ENCODE measurements around the gene OVCA2. TPM values are rescaled to one million over a fixed set of nuclear protein-coding genes. Genes with fewer than 3 reads are reported as not detected.

The OVCA2 gene
- total and polyA plus RNA-seq, 4 donors = 16.1 to 30.6 (median 23.7) TPM

DNA sequence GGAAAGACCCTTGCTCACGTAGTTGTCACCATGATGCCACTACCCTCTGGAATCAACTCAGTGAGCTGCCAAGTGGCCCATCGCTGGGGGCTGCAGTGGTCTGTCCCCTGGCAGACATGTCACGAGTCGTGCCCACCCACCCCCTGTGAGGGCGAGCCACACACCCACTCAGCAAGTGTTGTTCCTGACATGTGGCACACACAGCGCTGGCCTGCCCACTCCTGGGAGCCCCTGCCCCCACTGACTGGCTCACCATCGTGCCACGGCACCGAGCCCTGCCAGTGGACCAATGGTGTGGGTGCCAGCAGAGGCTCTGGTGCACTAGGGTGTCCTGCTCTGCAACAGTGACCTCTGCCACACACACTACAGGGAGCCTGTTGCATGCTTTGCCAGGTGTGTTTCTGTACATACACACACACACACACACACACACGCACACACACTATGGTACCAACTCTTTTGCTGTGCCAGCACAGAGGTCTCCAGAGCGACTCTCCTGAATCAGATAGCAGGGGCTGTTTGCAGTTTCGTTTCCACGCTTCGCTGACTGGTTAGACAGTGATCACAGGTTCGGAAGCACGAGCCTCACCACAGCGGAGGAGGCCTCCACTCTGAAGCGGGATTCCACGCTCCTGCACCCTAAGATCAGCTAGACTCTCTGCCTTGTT lies 24.4 kb upstream of the OVCA2 start:
- no peak overlapping the region for H3K27ac ChIP-seq (ENCODE audit: low read depth in 1 of 2, low read length in 2 of 2)
- peaks cover 10 to 54% (median 23%) of the 10 kb centered on the region in 4 donors for H3K4me1 ChIP-seq (ENCODE audit: control insufficient read depth in 4 of 4, insufficient read depth in 4 of 4, low read length in 3 of 4)
- H3K36me3 ChIP-seq (ENCODE audit: control insufficient read depth in 4 of 4, insufficient read depth in 3 of 4, low read depth in 1 of 4, low read length in 3 of 4) = no peaks in the 10 kb centered on the region
- no peak overlapping the region for H3K4me3 ChIP-seq (ENCODE audit: low read depth in 1 of 3, low read length in 3 of 3)
- 75% methylated on average over 19 of the region's 19 CpGs for WGBS
- H3K9ac ChIP-seq (ENCODE audit: low read depth in 1 of 2, low read length in 2 of 2) = no peak overlapping the region
- TF ChIP-seq SP1 (IDR thresholded peaks at IDR 0.05) = no peak
- no peak for TF ChIP-seq REST (IDR thresholded peaks at IDR 0.05)
- TF ChIP-seq, protein P1, sequence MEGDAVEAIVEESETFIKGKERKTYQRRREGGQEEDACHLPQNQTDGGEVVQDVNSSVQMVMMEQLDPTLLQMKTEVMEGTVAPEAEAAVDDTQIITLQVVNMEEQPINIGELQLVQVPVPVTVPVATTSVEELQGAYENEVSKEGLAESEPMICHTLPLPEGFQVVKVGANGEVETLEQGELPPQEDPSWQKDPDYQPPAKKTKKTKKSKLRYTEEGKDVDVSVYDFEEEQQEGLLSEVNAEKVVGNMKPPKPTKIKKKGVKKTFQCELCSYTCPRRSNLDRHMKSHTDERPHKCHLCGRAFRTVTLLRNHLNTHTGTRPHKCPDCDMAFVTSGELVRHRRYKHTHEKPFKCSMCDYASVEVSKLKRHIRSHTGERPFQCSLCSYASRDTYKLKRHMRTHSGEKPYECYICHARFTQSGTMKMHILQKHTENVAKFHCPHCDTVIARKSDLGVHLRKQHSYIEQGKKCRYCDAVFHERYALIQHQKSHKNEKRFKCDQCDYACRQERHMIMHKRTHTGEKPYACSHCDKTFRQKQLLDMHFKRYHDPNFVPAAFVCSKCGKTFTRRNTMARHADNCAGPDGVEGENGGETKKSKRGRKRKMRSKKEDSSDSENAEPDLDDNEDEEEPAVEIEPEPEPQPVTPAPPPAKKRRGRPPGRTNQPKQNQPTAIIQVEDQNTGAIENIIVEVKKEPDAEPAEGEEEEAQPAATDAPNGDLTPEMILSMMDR (IDR thresholded peaks at IDR 0.05; ENCODE audit: low read depth, low read length, missing input control) = no peak
- TF ChIP-seq RXRA (IDR thresholded peaks at IDR 0.05) = peak in 1 of 2 donors; percentile 20
- H3K27me3 ChIP-seq (ENCODE audit: control insufficient read depth in 4 of 4, insufficient read depth in 4 of 4, low read length in 3 of 4) = no peaks in the 10 kb centered on the region
- H3K9me3 ChIP-seq (ENCODE audit: control insufficient read depth in 4 of 4, low read length in 3 of 4) = no peaks in the 10 kb centered on the region
- no peak for DNase-seq (ENCODE audit: low spot score)

GRCh38 chr17:2018716-2019510 lies 22.9 kb upstream of the OVCA2 start:
- H3K27me3 ChIP-seq (ENCODE audit: control insufficient read depth in 4 of 4, insufficient read depth in 4 of 4, low read length in 3 of 4) = no peaks in the 10 kb centered on the region

DNA sequence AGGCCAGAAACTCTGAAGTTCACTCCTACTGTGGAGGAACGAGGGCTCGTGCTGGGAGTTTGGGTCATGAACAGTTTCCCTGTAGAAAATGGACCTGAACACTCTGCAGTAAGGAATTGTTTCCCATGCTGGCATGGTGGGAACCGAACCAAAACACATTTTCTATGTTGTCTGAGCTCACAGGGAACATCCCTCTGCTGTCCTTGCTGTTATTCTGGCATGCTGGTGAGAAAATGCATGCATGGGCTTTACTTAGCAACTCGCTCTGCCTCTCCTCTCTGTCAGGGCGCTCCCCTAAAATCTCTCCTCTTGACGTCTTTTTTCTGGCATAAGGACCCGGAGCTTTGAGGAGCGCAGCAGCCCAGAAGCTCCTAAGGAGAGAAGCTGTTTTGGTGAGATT lies 22.1 kb upstream of the OVCA2 start:
- TF ChIP-seq SP1 (IDR thresholded peaks at IDR 0.05) (no peak), GABPA (IDR thresholded peaks at IDR 0.05 in 1 of 2, conservative IDR thresholded peaks at IDR 0.05 in 1 of 2) (no peak), NR2F2 (IDR thresholded peaks at IDR 0.05) (no peak), FOXA2 (IDR thresholded peaks at IDR 0.05) (no peak)
- no peak for DNase-seq (ENCODE audit: low spot score)
- H3K27ac ChIP-seq (ENCODE audit: low read depth in 1 of 2, low read length in 2 of 2) = no peak overlapping the region
- H3K4me1 ChIP-seq (ENCODE audit: control insufficient read depth in 4 of 4, insufficient read depth in 4 of 4, low read length in 3 of 4) = peaks cover 5 to 56% (median 30%) of the 10 kb centered on the region in 4 donors
- no peak overlapping the region for H3K9ac ChIP-seq (ENCODE audit: low read depth in 1 of 2, low read length in 2 of 2)
- WGBS = 92% methylated on average over 8 of the region's 8 CpGs
- H3K9me3 ChIP-seq (ENCODE audit: control insufficient read depth in 4 of 4, low read length in 3 of 4) = no peaks in the 10 kb centered on the region
- H3K27me3 ChIP-seq (ENCODE audit: control insufficient read depth in 4 of 4, insufficient read depth in 4 of 4, low read length in 3 of 4) = no peaks in the 10 kb centered on the region
- H3K4me3 ChIP-seq (ENCODE audit: low read depth in 1 of 3, low read length in 3 of 3) = no peak overlapping the region
- H3K36me3 ChIP-seq (ENCODE audit: control insufficient read depth in 4 of 4, insufficient read depth in 3 of 4, low read depth in 1 of 4, low read length in 3 of 4) = no peaks in the 10 kb centered on the region

More at GRCh38 chr17:2018716-2019510, 22.9 kb upstream of the OVCA2 start:
- no peaks in the 10 kb centered on the region for H3K9me3 ChIP-seq (ENCODE audit: control insufficient read depth in 4 of 4, low read length in 3 of 4)
- no peak overlapping the region for H3K4me3 ChIP-seq (ENCODE audit: low read depth in 1 of 3, low read length in 3 of 3)
- peaks cover 9 to 55% (median 26%) of the 10 kb centered on the region in 4 donors for H3K4me1 ChIP-seq (ENCODE audit: control insufficient read depth in 4 of 4, insufficient read depth in 4 of 4, low read length in 3 of 4)
- no peak overlapping the region for H3K27ac ChIP-seq (ENCODE audit: low read depth in 1 of 2, low read length in 2 of 2)
- TF ChIP-seq GABPA (IDR thresholded peaks at IDR 0.05 in 1 of 2, conservative IDR thresholded peaks at IDR 0.05 in 1 of 2) (no peak), RXRA (IDR thresholded peaks at IDR 0.05) (no peak), HNF4G (IDR thresholded peaks at IDR 0.05) (no peak)
- DNase-seq (ENCODE audit: low spot score) = no peak
- no peaks in the 10 kb centered on the region for H3K36me3 ChIP-seq (ENCODE audit: control insufficient read depth in 4 of 4, insufficient read depth in 3 of 4, low read depth in 1 of 4, low read length in 3 of 4)
- WGBS = 86% methylated on average over 24 of the region's 24 CpGs
- no peak overlapping the region for H3K9ac ChIP-seq (ENCODE audit: low read depth in 1 of 2, low read length in 2 of 2)

Data from liver (tissue), 9 donors.